ENCODE data around the gene LRP1B. TPM values are rescaled to one million over a fixed set of nuclear protein-coding genes. Genes with fewer than 3 reads are reported as not detected.

LRP1B gene
- total RNA-seq (under 0.01 TPM in 2 replicates), polyA plus RNA-seq (0.01 TPM in 1 of 2 replicates, not detected in the other), polyA minus RNA-seq (ENCODE audit: low replicate concordance) (not detected in 2 replicates)
- 0.02 TPM in 1 of 2 replicates, not detected in the other for polyA plus RNA-seq (2012)

DNA sequence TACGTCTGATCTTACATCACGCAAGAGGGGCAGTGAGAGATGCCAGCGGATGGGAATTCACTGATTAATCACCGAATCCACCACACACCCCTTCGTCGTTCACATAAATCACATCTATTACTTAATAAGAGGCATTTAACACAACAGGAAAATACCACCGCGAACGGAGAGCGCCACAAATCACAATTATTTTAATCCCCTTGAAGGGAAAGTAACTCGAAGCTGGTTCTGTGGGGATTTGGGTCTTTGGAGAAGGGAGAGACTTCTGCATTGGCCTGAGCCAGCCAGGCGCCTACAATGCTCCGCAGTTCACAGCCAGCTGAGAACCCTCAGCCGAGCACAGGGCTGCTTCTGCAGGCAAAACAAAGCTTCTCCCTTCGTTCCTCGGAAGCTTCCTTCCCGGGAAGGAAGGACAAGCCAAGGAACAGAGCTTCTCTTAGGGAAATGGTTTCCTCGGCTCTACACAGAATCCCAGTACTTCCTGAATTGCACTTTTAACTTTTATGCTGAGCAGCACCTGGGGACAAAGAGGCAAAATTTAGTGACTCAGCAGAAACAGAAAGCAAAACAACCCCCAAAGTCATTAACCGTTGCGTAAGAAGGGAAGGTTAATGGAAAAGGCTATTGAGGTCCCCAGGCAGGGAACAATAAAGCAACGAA, at the start of gene LRP1B:
Gene LRP1B (minus strand): TSS at position 7 of the 660 bp plus-strand sequence. CDS start 287 bp downstream, outside the sequence.
- H3K4me1 ChIP-seq (ENCODE audit: control insufficient read depth, extremely low read depth, insufficient read depth, low read length): no peaks in the 10 kb centered on the region
- no peak for TF ChIP-seq EZH2 (IDR thresholded peaks at IDR 0.05; ENCODE audit: low read length, missing control alignments)
- TF ChIP-seq, protein P1, sequence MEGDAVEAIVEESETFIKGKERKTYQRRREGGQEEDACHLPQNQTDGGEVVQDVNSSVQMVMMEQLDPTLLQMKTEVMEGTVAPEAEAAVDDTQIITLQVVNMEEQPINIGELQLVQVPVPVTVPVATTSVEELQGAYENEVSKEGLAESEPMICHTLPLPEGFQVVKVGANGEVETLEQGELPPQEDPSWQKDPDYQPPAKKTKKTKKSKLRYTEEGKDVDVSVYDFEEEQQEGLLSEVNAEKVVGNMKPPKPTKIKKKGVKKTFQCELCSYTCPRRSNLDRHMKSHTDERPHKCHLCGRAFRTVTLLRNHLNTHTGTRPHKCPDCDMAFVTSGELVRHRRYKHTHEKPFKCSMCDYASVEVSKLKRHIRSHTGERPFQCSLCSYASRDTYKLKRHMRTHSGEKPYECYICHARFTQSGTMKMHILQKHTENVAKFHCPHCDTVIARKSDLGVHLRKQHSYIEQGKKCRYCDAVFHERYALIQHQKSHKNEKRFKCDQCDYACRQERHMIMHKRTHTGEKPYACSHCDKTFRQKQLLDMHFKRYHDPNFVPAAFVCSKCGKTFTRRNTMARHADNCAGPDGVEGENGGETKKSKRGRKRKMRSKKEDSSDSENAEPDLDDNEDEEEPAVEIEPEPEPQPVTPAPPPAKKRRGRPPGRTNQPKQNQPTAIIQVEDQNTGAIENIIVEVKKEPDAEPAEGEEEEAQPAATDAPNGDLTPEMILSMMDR (conservative IDR thresholded peaks at IDR 0.05 in 1 of 2, IDR thresholded peaks at IDR 0.05 in 1 of 2; ENCODE audit: low read depth in 1 of 2, low read length in 2 of 2): no peak
- H4K20me1 ChIP-seq (ENCODE audit: control insufficient read depth, extremely low read depth, insufficient read depth, low read length): no peaks in the 10 kb centered on the region
- H3K36me3 ChIP-seq (ENCODE audit: control insufficient read depth, insufficient read depth, low read length): no peaks in the 10 kb centered on the region
- H3K9ac ChIP-seq (ENCODE audit: insufficient read depth, low read length): peak within 1 kb of the TSS; percentile 23
- no peaks in the 10 kb centered on the region for H3K9me3 ChIP-seq (ENCODE audit: control insufficient read depth, insufficient read depth, low read depth, low read length)
- no peak within 1 kb of the TSS for H3K27ac ChIP-seq (ENCODE audit: insufficient read depth, low read length)
- DNase-seq (ENCODE audit: low read depth in 2 of 2): peak; percentile 48 to 60
- H3K79me2 ChIP-seq (ENCODE audit: control insufficient read depth, insufficient read depth, low read length): no peaks in the 10 kb centered on the region
- H3K4me2 ChIP-seq (ENCODE audit: extremely low read depth, insufficient read depth, low read length): peak within 1 kb of the TSS; percentile 67
- peak within 1 kb of the TSS; percentile 75 for H2AFZ ChIP-seq (ENCODE audit: low read length)
- H3K27me3 ChIP-seq (ENCODE audit: control insufficient read depth, insufficient read depth, low read length): no peaks in the 10 kb centered on the region
- H3K4me3 ChIP-seq (replicated peaks in 1 of 4; ENCODE audit: control extremely low read depth in 1 of 4, insufficient read depth in 1 of 4, low read depth in 3 of 4, low read length in 4 of 4): peak within 1 kb of the TSS; percentile 34 to 79 (median 48)

DNA sequence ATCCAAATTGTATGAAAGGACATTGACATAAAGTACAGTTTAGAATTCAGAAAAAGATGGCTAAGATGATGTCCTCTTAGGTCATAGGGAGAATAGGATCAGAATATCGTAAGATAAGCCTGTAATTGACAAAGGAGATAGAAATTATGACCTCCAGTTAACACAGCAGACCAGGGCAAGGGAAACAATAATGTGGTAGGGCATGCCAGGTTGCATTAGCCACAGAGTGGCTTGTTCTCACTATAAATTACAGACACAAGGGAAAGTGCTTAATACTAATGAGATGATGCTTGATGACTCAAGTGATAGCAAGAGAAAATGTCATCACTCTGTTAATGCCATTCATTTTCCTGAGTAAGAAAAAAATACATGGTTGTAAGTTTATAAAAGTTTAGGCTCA, 48.9 kb upstream of the LRP1B start:
- H3K79me2 ChIP-seq (ENCODE audit: control insufficient read depth, insufficient read depth, low read length): no peaks in the 10 kb centered on the region
- H3K27me3 ChIP-seq (ENCODE audit: control insufficient read depth, insufficient read depth, low read length): no peaks in the 10 kb centered on the region
- H3K9me3 ChIP-seq (ENCODE audit: control insufficient read depth, insufficient read depth, low read depth, low read length): no peaks in the 10 kb centered on the region
- H3K27ac ChIP-seq (ENCODE audit: insufficient read depth, low read length): no peak overlapping the region
- no peak for DNase-seq (ENCODE audit: low read depth in 2 of 2)
- no peak overlapping the region for H3K9ac ChIP-seq (ENCODE audit: insufficient read depth, low read length)
- no peaks in the 10 kb centered on the region for H3K4me1 ChIP-seq (ENCODE audit: control insufficient read depth, extremely low read depth, insufficient read depth, low read length)
- H2AFZ ChIP-seq (ENCODE audit: low read length): no peak overlapping the region
- no peaks in the 10 kb centered on the region for H3K36me3 ChIP-seq (ENCODE audit: control insufficient read depth, insufficient read depth, low read length)
- H3K4me3 ChIP-seq (replicated peaks in 1 of 4; ENCODE audit: control extremely low read depth in 1 of 4, insufficient read depth in 1 of 4, low read depth in 3 of 4, low read length in 4 of 4): no peak overlapping the region
- H4K20me1 ChIP-seq (ENCODE audit: control insufficient read depth, extremely low read depth, insufficient read depth, low read length): no peaks in the 10 kb centered on the region
- TF ChIP-seq EZH2 (IDR thresholded peaks at IDR 0.05; ENCODE audit: low read length, missing control alignments): no peak
- TF ChIP-seq, protein P1 (conservative IDR thresholded peaks at IDR 0.05 in 1 of 2, IDR thresholded peaks at IDR 0.05 in 1 of 2; ENCODE audit: low read depth in 1 of 2, low read length in 2 of 2): no peak
- H3K4me2 ChIP-seq (ENCODE audit: extremely low read depth, insufficient read depth, low read length): no peak overlapping the region

- Histone ChIP-seq H3K4me3 (replicated peaks in 1 of 4; ENCODE audit: control extremely low read depth in 1 of 4, insufficient read depth in 1 of 4, low read depth in 3 of 4, low read length in 4 of 4) (no peak overlapping the region), H2AFZ (ENCODE audit: low read length) (no peak overlapping the region), H3K27ac (ENCODE audit: insufficient read depth, low read length) (no peak overlapping the region), H3K9ac (ENCODE audit: insufficient read depth, low read length) (no peak overlapping the region), H3K27me3 (ENCODE audit: control insufficient read depth, insufficient read depth, low read length) (no peaks in the 10 kb centered on the region), H3K9me3 (ENCODE audit: control insufficient read depth, insufficient read depth, low read depth, low read length) (no peaks in the 10 kb centered on the region), H3K79me2 (ENCODE audit: control insufficient read depth, insufficient read depth, low read length) (no peaks in the 10 kb centered on the region), H3K4me2 (ENCODE audit: extremely low read depth, insufficient read depth, low read length) (no peak overlapping the region), H4K20me1 (ENCODE audit: control insufficient read depth, extremely low read depth, insufficient read depth, low read length) (no peaks in the 10 kb centered on the region), H3K36me3 (ENCODE audit: control insufficient read depth, insufficient read depth, low read length) (no peaks in the 10 kb centered on the region), H3K4me1 (ENCODE audit: control insufficient read depth, extremely low read depth, insufficient read depth, low read length) (no peaks in the 10 kb centered on the region)
- no peak for DNase-seq (ENCODE audit: low read depth in 2 of 2)
- TF ChIP-seq EZH2 (IDR thresholded peaks at IDR 0.05; ENCODE audit: low read length, missing control alignments): no peak
- TF ChIP-seq, protein P1 (conservative IDR thresholded peaks at IDR 0.05 in 1 of 2, IDR thresholded peaks at IDR 0.05 in 1 of 2; ENCODE audit: low read depth in 1 of 2, low read length in 2 of 2): no peak
These were observed 47.8 kb upstream of the LRP1B start for GRCh38 chr2:142178604-142179003.

Measured in fibroblast of lung (primary cell).